Thyroid gland (tissue), 4 donors: ENCODE data around the gene C9orf78. TPM values are rescaled to one million over a fixed set of nuclear protein-coding genes. Genes with fewer than 3 reads are reported as not detected.

Experiments
- DNase-seq, 2 donors: peaks; one replicate each; pipeline ENCODE4 v3.0.0-alpha.2; 2019
- H3K27ac ChIP-seq, 3 donors: fragments of 200-600 bp; sonication (generic); 1 replicate in 2 of 3; 2 replicates in 1 of 3; pipeline ENCODE4 v1.5.1; 2016 to 2019; ENCODE audit warnings: mild to moderate bottlenecking in 1 of 3, moderate library complexity in 1 of 3
- H3K27me3 ChIP-seq: fragments of 200-600 bp; sonication (generic); one replicate; pipeline ENCODE4 v1.5.1; 2019
- H3K36me3 ChIP-seq, 2 donors: fragments of 200-600 bp; sonication (generic); one replicate each; pipeline ENCODE4 v1.5.1; 2016 to 2019
- H3K4me1 ChIP-seq, 2 donors: fragments of 200-600 bp; sonication (generic); one replicate each; pipeline ENCODE4 v1.5.1; 2017 to 2019
- H3K4me3 ChIP-seq, 3 donors: fragments of 200-600 bp; sonication (generic); replicated peaks in 1 of 3; 1 replicate in 2 of 3; 2 replicates in 1 of 3; pipeline ENCODE4 v1.5.1; 2016; ENCODE audit warnings: mild to moderate bottlenecking in 1 of 3
- H3K9me3 ChIP-seq: fragments of 200-600 bp; sonication (generic); one replicate; pipeline ENCODE4 v1.5.1; 2017
- POLR2A ChIP-seq, 2 donors: fragments of 450-650 bp; IDR thresholded peaks; one replicate each; pipeline ENCODE4 v1.6.1; 2017; ENCODE audit warnings: antibody characterized with exemption in 2 of 2, mild to moderate bottlenecking in 2 of 2, moderate library complexity in 1 of 2
- WGBS, 2 donors: methylation state at CpG; one replicate each; pipeline ENCODE4 v1.1.5; 2017; 5-methylcytosine and 5-hydroxymethylcytosine counted together
- intact Hi-C: fragments of 100-400 bp; cut with DNase I; formaldehyde crosslinking; loops from one replicate; pipeline ENCODE4 v1.15.1; 2023
- total RNA-seq, 4 donors: library from RNA; depleted of rRNA; stranded (reverse); fragments of >200 nt; gene quantifications; one replicate each; pipeline ENCODE4 v1.2.3, GENCODE V29; 2016
- TF ChIP-seq, protein P1 (sequence below), 6 experiments: fragments of 200-600 bp in 3 of 6; fragments of 450-650 bp in 3 of 6; sonication (generic) in 3 of 6; IDR thresholded peaks; one replicate each; pipeline ENCODE4 v1.5.1; 2016 to 2019; ENCODE audit warnings: antibody characterized with exemption in 6 of 6, mild to moderate bottlenecking in 2 of 6, inconsistent platforms in 1 of 6, moderate library complexity in 1 of 6

The C9orf78 gene
- total RNA-seq, 4 donors from 2014 or later, result 59.4 to 89.2 (median 81.4) TPM

DNA sequence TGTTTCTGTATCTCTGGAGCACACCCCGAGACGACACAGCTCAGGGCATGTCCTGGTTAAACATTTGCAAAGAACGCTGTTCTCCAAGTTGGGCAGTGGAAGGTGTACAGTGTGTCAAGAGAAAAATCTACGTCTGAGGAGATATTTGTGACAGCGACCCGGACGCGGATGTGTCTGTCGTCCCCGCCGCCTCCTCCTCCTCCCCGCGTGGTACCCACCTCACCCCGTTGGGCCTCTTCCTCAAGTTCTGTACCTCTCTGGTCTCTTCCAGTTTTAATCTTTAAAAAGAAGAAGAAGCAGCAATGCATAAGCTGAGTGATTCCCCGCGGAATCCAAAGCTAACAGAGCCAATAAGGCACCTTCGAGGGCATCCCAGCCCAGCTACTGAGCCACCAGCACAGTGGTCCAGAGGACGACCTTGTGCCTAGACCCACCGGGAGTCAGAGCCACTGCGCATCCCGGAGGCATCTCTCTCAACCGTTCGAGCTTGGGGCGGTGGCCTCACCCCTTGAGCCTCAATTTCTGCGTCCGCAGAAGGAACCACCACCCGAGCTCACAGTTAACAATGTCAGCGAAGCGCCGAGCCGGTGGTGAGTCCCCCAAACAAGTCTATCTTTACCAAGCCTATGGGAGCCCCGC is 467 bp downstream of the C9orf78 start:
- 3 to 5% methylated on average over 14 to 24 of the region's 32 CpGs for WGBS, 2 donors
- peak overlapping the region; percentile 83 to 93 (median 89) for H3K4me3 ChIP-seq
- TF ChIP-seq, protein P1, sequence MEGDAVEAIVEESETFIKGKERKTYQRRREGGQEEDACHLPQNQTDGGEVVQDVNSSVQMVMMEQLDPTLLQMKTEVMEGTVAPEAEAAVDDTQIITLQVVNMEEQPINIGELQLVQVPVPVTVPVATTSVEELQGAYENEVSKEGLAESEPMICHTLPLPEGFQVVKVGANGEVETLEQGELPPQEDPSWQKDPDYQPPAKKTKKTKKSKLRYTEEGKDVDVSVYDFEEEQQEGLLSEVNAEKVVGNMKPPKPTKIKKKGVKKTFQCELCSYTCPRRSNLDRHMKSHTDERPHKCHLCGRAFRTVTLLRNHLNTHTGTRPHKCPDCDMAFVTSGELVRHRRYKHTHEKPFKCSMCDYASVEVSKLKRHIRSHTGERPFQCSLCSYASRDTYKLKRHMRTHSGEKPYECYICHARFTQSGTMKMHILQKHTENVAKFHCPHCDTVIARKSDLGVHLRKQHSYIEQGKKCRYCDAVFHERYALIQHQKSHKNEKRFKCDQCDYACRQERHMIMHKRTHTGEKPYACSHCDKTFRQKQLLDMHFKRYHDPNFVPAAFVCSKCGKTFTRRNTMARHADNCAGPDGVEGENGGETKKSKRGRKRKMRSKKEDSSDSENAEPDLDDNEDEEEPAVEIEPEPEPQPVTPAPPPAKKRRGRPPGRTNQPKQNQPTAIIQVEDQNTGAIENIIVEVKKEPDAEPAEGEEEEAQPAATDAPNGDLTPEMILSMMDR (IDR thresholded peaks at IDR 0.05), result no peak
- no peak for TF ChIP-seq POLR2A (IDR thresholded peaks at IDR 0.05)
- peaks cover 25 to 28% of the 10 kb centered on the region in 2 donors for H3K36me3 ChIP-seq
- DNase-seq, result no peak
- H3K27ac ChIP-seq, result peak overlapping the region; percentile 16 to 86 (median 48)
- no peaks in the 10 kb centered on the region for H3K9me3 ChIP-seq
- H3K4me1 ChIP-seq, result peaks cover 19 to 41% of the 10 kb centered on the region in 2 donors
- intact Hi-C loops, result no loop called here
- no peaks in the 10 kb centered on the region for H3K27me3 ChIP-seq

DNA sequence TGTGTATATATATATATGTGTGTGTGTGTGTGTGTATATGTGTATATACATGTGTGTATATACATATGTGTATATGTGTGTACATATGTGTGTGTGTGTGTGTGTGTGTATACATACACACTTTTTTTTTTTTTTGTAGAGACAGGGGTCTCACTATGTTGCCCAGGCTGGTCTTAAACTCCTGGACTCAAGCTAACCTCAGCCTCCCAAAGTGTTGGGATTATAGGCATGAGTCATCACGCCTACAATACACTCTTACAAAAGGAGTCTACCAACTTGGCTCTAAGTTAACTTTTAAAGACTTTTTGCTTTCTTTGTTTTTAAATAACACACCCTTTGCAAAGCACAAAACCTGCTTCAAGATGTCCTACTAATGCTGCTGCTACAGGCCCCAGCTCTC is 2.1 kb downstream of the C9orf78 start:
- Histone ChIP-seq H3K4me1 (peaks cover 19 to 25% of the 10 kb centered on the region in 2 donors), H3K9me3 (no peaks in the 10 kb centered on the region), H3K27me3 (no peaks in the 10 kb centered on the region), H3K27ac (no peak overlapping the region), H3K4me3 (no peak overlapping the region), H3K36me3 (peaks cover 36 to 40% of the 10 kb centered on the region in 2 donors)
- 97 to 100% methylated on average over 1 of the region's 1 CpG for WGBS, 2 donors
- no peak for DNase-seq
- intact Hi-C loops, result no loop called here
- TF ChIP-seq POLR2A (IDR thresholded peaks at IDR 0.05), result no peak
- TF ChIP-seq, protein P1 (IDR thresholded peaks at IDR 0.05), result no peak

DNA sequence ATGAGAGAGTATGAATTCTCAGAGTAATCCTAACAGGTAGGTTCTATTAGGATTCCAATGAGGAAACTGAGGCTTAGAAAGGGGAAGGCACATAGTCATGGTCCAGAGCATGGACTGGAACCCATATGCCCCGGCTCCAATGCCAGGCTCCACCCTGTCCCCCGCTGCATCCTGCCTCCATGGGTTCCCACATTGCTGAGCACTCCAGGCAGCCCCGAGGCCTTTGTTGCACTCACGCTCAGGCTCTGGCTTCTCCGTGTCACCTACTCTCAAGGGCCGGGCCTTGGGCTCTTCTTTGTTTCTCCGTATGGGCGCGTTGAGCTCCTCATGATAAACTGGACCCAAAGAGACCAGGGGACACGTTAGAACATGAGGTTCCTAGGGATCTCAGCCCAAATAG is 6.1 kb downstream of the C9orf78 start:
- Histone ChIP-seq H3K36me3 (peaks cover 36 to 40% of the 10 kb centered on the region in 2 donors), H3K27ac (no peak overlapping the region), H3K4me3 (no peak overlapping the region), H3K9me3 (no peaks in the 10 kb centered on the region), H3K4me1 (peaks cover 0 to 4% of the 10 kb centered on the region in 2 donors), H3K27me3 (no peaks in the 10 kb centered on the region)
- intact Hi-C loops, result no loop called here
- TF ChIP-seq POLR2A (IDR thresholded peaks at IDR 0.05), result no peak
- TF ChIP-seq, protein P1 (IDR thresholded peaks at IDR 0.05), result no peak
- no peak for DNase-seq
- WGBS, 2 donors, result 96 to 97% methylated on average over 10 of the region's 10 CpGs

DNA sequence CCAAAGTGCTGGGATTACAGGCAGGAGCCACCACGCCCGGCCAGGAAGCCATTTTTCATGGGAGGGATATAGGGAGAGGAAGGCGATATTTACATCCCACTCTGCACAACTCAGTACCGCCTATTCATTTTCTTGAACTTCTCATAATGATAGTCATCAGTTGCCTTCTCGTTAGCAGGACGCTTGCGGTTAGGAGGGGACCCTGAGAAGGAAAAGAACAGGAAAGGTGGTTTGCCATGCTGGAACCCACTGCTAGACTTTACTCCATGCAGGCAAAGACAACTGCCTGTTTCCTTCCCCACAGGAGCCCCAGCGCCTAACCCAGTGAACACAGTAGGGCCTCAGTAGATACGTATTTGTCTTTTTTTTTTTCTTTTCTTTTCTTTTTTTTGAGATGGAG is 7.0 kb downstream of the C9orf78 start:
- no peaks in the 10 kb centered on the region for H3K27me3 ChIP-seq
- H3K4me3 ChIP-seq, result no peak overlapping the region
- DNase-seq, result no peak
- peaks cover 1 to 2% of the 10 kb centered on the region in 2 donors for H3K4me1 ChIP-seq
- TF ChIP-seq, protein P1 (IDR thresholded peaks at IDR 0.05), result no peak
- TF ChIP-seq POLR2A (IDR thresholded peaks at IDR 0.05), result no peak
- H3K9me3 ChIP-seq, result no peaks in the 10 kb centered on the region
- intact Hi-C loops, result no loop called here
- H3K36me3 ChIP-seq, result peaks cover 36 to 40% of the 10 kb centered on the region in 2 donors
- no peak overlapping the region for H3K27ac ChIP-seq
- WGBS, 2 donors, result 91 to 92% methylated on average over 9 of the region's 9 CpGs

DNA sequence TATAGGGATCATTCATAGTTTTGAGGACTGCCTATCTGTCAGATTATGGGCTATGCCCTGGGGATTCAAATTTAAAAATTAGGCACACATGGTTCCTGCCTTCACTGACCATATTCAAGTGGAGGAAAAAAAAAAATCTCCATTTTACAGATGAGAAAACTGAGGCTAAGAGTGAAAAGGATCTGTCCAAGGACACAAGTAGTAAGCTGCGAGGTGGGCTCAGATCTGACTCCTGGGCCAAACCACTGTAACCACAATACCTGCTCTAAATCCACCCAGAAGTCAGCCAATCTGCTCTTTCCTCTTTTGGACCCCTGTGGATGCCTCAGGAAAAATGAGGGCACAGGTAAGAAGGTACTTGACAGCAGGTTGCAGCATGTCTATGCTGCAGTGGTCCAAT is 8.3 kb downstream of the C9orf78 start:
- Histone ChIP-seq H3K27ac (no peak overlapping the region), H3K9me3 (no peaks in the 10 kb centered on the region), H3K36me3 (peaks cover 38 to 40% of the 10 kb centered on the region in 2 donors), H3K27me3 (no peaks in the 10 kb centered on the region), H3K4me1 (peaks cover 6 to 7% of the 10 kb centered on the region in 2 donors), H3K4me3 (no peak overlapping the region)
- no peak for TF ChIP-seq POLR2A (IDR thresholded peaks at IDR 0.05)
- TF ChIP-seq, protein P1 (IDR thresholded peaks at IDR 0.05), result no peak
- 96 to 100% methylated on average over 1 of the region's 1 CpG for WGBS, 2 donors
- intact Hi-C loops, result no loop called here
- no peak for DNase-seq
